Panc1 (cell line): Measurements from ENCODE around the gene POU3F2. TPM values are rescaled to one million over a fixed set of nuclear protein-coding genes. Genes with fewer than 3 reads are reported as not detected.

Source experiments
- ATAC-seq: fragments of 200-7000 bp; cut with Tn5 transposase; 2 replicates; pipeline ENCODE4 v1.9.1; 2020; ENCODE audit warnings: mild to moderate bottlenecking, moderate library complexity
- BruUV-seq: library from RNA; stranded (reverse); fragments of 400-500 nt; replicated peaks from 2 replicates; lab custom pipeline; 2021; lab: Mats Ljungman, UMichigan
- CTCF ChIA-PET: fragments of 300-600 bp; sonication (Branson Sonifier 250); formaldehyde crosslinking; loops from one replicate; lab custom pipeline; 2022; ENCODE audit warnings: antibody characterized with exemption; lab: Charles Lee
- POLR2A ChIA-PET: fragments of 300-600 bp; sonication (Branson Sonifier 250); formaldehyde crosslinking; loops from one replicate; lab custom pipeline; 2022; ENCODE audit warnings: antibody characterized with exemption; lab: Charles Lee
- DNase-seq: peaks from one replicate; pipeline ENCODE4 v3.0.0-alpha.2; 2010; ENCODE audit warnings: low read depth, low spot score
- H3K27ac ChIP-seq: 2 replicates; pipeline ENCODE4 v1.5.1; 2011; ENCODE audit warnings: mild to moderate bottlenecking, low read length, inconsistent platforms
- H3K27me3 ChIP-seq: fragments of 200-500 bp; sonication (Bioruptor generic); 2 replicates; pipeline ENCODE4 v1.6.0; 2014; ENCODE audit warnings: low read length, inconsistent platforms; ENCODE audit not compliant: control insufficient read depth, insufficient read depth
- H3K36me3 ChIP-seq: fragments of 200-500 bp; sonication (Bioruptor generic); 2 replicates; pipeline ENCODE4 v1.5.1; 2014; ENCODE audit warnings: inconsistent platforms, mild to moderate bottlenecking, low read length, moderate library complexity; ENCODE audit not compliant: control insufficient read depth, insufficient read depth
- H3K4me1 ChIP-seq: 2 replicates; pipeline ENCODE4 v1.5.1; 2011; ENCODE audit warnings: inconsistent platforms, mild to moderate bottlenecking, low read length, moderate library complexity; ENCODE audit not compliant: control insufficient read depth, insufficient read depth
- H3K4me3 ChIP-seq, 2 experiments: 2 replicates each; pipeline ENCODE4 v1.5.1; 2011 to 2012; ENCODE audit warnings: low read depth in 2 of 2, low read length in 2 of 2, mild to moderate bottlenecking in 2 of 2, inconsistent platforms in 1 of 2, moderate library complexity in 1 of 2
- H3K9me3 ChIP-seq: fragments of 200-500 bp; sonication (Bioruptor generic); 2 replicates; pipeline ENCODE4 v1.5.1; 2014; ENCODE audit warnings: low read depth, mild to moderate bottlenecking, inconsistent platforms, low read length, moderate library complexity; ENCODE audit not compliant: control insufficient read depth, insufficient read depth
- SIN3A ChIP-seq: IDR thresholded peaks from 2 replicates; pipeline ENCODE4 v1.6.1; 2012; ENCODE audit warnings: low read depth, mild to moderate bottlenecking, low read length, moderate library complexity, borderline replicate concordance; ENCODE audit not compliant: insufficient read depth
- in situ Hi-C: cut with HindIII; loops from 2 replicates; pipeline ENCODE4 v1.10.0; 2016; ENCODE audit warnings: low sequenced_read_pairs, low pct_unique_long_range_greater_than_20kb
- intact Hi-C: fragments of 100-400 bp; cut with micrococcal nuclease; formaldehyde crosslinking; loops from one replicate; pipeline ENCODE4 v1.10.0; 2022; ENCODE audit not compliant: unreplicated experiment
- total RNA-seq: library from RNA; stranded (reverse); gene quantifications from one replicate; pipeline ENCODE4 v1.2.1, GENCODE V29; 2021; ENCODE audit not compliant: unreplicated experiment
- TF ChIP-seq, protein P1 (sequence below), 2 experiments: IDR thresholded peaks; 2 replicates each; pipeline ENCODE4 v1.6.1; 2011 to 2012; ENCODE audit warnings: low read depth in 2 of 2, control low read depth in 1 of 2, low read length in 1 of 2, mild to moderate bottlenecking in 1 of 2, moderate library complexity in 1 of 2; ENCODE audit not compliant: insufficient read depth in 1 of 2
- TF ChIP-seq, protein P2 (sequence below): fragments of 450-650 bp; IDR thresholded peaks from 2 replicates; pipeline ENCODE4 v1.5.1; 2017; ENCODE audit warnings: mild to moderate bottlenecking

Gene POU3F2
- total RNA-seq, 1 experiment from 2014 or later: not detected

DNA sequence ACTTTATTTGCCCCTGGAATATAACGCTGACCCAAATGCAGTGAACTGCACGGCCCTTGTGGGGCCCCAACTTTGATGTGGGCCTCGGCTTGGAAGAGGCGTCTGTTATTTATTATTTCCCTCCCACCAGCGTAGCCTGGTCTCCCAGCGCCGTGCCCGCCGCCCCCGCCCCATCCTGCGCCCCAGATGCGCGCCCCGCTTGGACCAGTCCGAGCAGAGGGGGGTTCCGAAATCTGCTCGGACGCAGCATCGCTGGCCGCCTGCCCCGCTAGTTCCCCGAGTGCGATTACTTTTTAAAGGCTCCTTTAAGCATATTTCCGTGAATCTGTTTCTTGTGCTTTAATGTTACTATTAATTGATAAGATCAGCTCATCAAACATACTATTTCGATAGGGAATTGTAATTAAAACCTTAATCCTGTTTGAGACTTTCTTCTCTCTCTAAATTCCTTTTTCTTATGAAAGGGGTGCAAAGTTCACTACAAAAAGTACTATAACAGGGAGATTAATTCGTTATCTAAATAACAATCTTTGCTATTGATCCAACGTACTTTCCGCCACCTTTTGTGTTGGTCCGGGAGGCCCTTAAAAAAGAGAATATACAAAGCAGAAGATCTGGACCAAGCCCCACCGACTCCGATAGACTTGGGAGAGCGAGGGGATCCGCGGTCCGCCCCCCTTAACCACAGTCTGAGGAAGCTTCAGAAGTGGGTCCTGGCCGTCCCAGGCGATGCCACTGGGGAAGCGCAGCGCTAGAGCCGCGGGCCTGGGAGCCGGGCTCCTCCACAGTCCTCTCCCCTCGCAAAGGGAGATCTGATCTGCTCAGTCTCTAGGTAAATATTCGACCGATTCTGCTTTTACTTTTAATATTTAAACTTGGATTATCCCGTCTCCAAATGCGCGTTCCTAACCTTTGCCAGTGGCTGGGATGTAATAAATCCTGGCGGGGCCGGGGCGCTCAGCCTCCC, 10.2 kb downstream of the POU3F2 start:
- intact Hi-C loops: loop anchor here (5.0 to 10.0 kb wide), 5 partner anchors 77 to 1402 kb away; no protein-coding TSS in a partner anchor
- H3K9me3 ChIP-seq: no peaks in the 10 kb centered on the region
- in situ Hi-C loops: no loop called here
- CTCF ChIA-PET: interaction anchor here (0.6 to 0.7 kb wide), 2 partner anchors 22 to 75 kb away, joined by 3 to 8 read pairs; no protein-coding TSS in a partner anchor
- DNase-seq (no peak), ATAC-seq (peak; percentile 26; the same call in 1 of the 2 replicates)
- no peaks in the 10 kb centered on the region for H3K36me3 ChIP-seq
- no peak for TF ChIP-seq SIN3A
- TF ChIP-seq, protein P1, sequence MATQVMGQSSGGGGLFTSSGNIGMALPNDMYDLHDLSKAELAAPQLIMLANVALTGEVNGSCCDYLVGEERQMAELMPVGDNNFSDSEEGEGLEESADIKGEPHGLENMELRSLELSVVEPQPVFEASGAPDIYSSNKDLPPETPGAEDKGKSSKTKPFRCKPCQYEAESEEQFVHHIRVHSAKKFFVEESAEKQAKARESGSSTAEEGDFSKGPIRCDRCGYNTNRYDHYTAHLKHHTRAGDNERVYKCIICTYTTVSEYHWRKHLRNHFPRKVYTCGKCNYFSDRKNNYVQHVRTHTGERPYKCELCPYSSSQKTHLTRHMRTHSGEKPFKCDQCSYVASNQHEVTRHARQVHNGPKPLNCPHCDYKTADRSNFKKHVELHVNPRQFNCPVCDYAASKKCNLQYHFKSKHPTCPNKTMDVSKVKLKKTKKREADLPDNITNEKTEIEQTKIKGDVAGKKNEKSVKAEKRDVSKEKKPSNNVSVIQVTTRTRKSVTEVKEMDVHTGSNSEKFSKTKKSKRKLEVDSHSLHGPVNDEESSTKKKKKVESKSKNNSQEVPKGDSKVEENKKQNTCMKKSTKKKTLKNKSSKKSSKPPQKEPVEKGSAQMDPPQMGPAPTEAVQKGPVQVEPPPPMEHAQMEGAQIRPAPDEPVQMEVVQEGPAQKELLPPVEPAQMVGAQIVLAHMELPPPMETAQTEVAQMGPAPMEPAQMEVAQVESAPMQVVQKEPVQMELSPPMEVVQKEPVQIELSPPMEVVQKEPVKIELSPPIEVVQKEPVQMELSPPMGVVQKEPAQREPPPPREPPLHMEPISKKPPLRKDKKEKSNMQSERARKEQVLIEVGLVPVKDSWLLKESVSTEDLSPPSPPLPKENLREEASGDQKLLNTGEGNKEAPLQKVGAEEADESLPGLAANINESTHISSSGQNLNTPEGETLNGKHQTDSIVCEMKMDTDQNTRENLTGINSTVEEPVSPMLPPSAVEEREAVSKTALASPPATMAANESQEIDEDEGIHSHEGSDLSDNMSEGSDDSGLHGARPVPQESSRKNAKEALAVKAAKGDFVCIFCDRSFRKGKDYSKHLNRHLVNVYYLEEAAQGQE (IDR thresholded peaks at IDR 0.05; ENCODE audit: insufficient read depth in 1 of 2, low read depth in 2 of 2, low read length in 1 of 2): no peak
- peaks cover 8% of the 10 kb centered on the region for H3K4me1 ChIP-seq
- no TSS peak for BruUV-seq
- POLR2A ChIA-PET: no interaction called here
- H3K27me3 ChIP-seq: peaks cover 30% of the 10 kb centered on the region
- H3K27ac ChIP-seq: no peak overlapping the region
- H3K4me3 ChIP-seq: peak overlapping the region; percentile 30 to 55

DNA sequence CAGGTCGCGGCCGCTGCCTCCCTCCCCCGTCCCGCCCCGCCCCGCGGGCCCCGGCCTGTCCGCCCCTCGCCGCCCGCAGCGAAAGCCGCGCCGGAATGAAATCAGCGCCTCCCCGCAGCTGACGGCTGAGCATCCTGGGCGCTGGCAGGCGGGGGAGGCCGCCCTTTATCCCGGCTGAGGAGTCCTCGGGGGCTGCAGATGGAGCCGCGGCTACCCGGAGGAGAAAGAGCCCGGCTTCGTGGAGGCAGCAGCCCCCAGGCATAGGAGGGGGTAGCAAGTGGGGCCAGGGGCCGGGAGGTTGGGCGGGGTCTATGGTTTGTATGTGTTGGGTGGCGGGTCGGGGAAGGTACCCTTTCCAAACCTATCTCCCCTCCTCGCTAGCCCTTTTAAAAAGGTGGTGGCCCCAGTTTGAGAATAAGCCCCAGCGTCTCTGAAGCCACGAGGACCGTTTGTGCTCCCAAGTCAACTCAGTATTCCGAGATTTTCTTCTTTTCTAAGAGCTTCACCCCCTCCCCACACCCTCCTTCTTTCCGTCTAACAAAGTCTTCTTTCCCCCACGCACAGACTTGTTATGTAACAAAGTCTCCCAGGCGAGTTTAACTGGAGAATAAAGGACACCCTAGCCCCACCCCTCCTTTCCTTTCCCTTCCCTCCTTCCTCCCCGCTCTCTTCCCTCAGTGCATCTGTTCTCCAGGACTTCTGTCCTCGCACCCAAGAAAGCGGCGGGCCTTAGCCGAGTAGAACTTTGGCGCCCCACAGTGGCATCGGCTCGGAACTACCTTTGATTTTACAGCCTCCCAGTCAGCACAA, 11.0 kb downstream of the POU3F2 start:
- DNase-seq: peak; percentile 46
- Histone ChIP-seq H3K9me3 (no peaks in the 10 kb centered on the region), H3K36me3 (no peaks in the 10 kb centered on the region), H3K27me3 (peaks cover 24% of the 10 kb centered on the region), H3K4me3 (peak overlapping the region; percentile 30 to 55), H3K27ac (no peak overlapping the region), H3K4me1 (peaks cover 8% of the 10 kb centered on the region)
- CTCF ChIA-PET: interaction anchor here (0.6 to 0.7 kb wide), 2 partner anchors 23 to 76 kb away, joined by 3 to 8 read pairs; no protein-coding TSS in a partner anchor
- TF ChIP-seq, protein P1 (IDR thresholded peaks at IDR 0.05; ENCODE audit: insufficient read depth in 1 of 2, low read depth in 2 of 2, low read length in 1 of 2): no peak
- TF ChIP-seq, protein P2, sequence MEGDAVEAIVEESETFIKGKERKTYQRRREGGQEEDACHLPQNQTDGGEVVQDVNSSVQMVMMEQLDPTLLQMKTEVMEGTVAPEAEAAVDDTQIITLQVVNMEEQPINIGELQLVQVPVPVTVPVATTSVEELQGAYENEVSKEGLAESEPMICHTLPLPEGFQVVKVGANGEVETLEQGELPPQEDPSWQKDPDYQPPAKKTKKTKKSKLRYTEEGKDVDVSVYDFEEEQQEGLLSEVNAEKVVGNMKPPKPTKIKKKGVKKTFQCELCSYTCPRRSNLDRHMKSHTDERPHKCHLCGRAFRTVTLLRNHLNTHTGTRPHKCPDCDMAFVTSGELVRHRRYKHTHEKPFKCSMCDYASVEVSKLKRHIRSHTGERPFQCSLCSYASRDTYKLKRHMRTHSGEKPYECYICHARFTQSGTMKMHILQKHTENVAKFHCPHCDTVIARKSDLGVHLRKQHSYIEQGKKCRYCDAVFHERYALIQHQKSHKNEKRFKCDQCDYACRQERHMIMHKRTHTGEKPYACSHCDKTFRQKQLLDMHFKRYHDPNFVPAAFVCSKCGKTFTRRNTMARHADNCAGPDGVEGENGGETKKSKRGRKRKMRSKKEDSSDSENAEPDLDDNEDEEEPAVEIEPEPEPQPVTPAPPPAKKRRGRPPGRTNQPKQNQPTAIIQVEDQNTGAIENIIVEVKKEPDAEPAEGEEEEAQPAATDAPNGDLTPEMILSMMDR: peak; percentile 97
- peak; percentile 90 for ATAC-seq
- in situ Hi-C loops: no loop called here
- BruUV-seq: no TSS peak
- POLR2A ChIA-PET: no interaction called here
- intact Hi-C loops: loop anchor here (2.0 to 10.0 kb wide), 4 partner anchors 272 to 1349 kb away; no protein-coding TSS in a partner anchor
